ENCODE data around the gene PSMB3.

PSMB3 gene

GRCh38 chr17:38717139-38717745 is 35.3 kb upstream of the PSMB3 start:
- DNase-seq (ENCODE audit: low spot score) = no peak
- in situ Hi-C loops (cut with MboI; ENCODE audit: low pct_unique_long_range_greater_than_20kb, low sequenced_read_pairs, unreplicated experiment) = no loop called here
- TF ChIP-seq CTCF (IDR thresholded peaks at IDR 0.05; ENCODE audit: extremely low read depth, insufficient read depth, missing control alignments) = no peak

GRCh38 chr17:38719289-38719942 is 33.1 kb upstream of the PSMB3 start:
- in situ Hi-C loops (cut with MboI; ENCODE audit: low pct_unique_long_range_greater_than_20kb, low sequenced_read_pairs, unreplicated experiment) = no loop called here
- TF ChIP-seq CTCF (IDR thresholded peaks at IDR 0.05; ENCODE audit: extremely low read depth, insufficient read depth, missing control alignments) = no peak
- no peak for DNase-seq (ENCODE audit: low spot score)

- no peak for DNase-seq (ENCODE audit: low spot score)
- in situ Hi-C loops (cut with MboI; ENCODE audit: low pct_unique_long_range_greater_than_20kb, low sequenced_read_pairs, unreplicated experiment) = no loop called here
- TF ChIP-seq CTCF (IDR thresholded peaks at IDR 0.05; ENCODE audit: extremely low read depth, insufficient read depth, missing control alignments) = no peak
Observed at GRCh38 chr17:38719943-38720641, 32.4 kb upstream of the PSMB3 start.

GRCh38 chr17:38720941-38721340 is 31.6 kb upstream of the PSMB3 start:
- no peak for DNase-seq (ENCODE audit: low spot score)
- TF ChIP-seq CTCF (IDR thresholded peaks at IDR 0.05; ENCODE audit: extremely low read depth, insufficient read depth, missing control alignments) = no peak
- in situ Hi-C loops (cut with MboI; ENCODE audit: low pct_unique_long_range_greater_than_20kb, low sequenced_read_pairs, unreplicated experiment) = no loop called here

GRCh38 chr17:38721802-38722201 is 30.7 kb upstream of the PSMB3 start:
- in situ Hi-C loops (cut with MboI; ENCODE audit: low pct_unique_long_range_greater_than_20kb, low sequenced_read_pairs, unreplicated experiment) = no loop called here
- TF ChIP-seq CTCF (IDR thresholded peaks at IDR 0.05; ENCODE audit: extremely low read depth, insufficient read depth, missing control alignments) = no peak
- DNase-seq (ENCODE audit: low spot score) = no peak

GRCh38 chr17:38724337-38724988 is 28.1 kb upstream of the PSMB3 start:
- TF ChIP-seq CTCF (IDR thresholded peaks at IDR 0.05; ENCODE audit: extremely low read depth, insufficient read depth, missing control alignments) = no peak
- no peak for DNase-seq (ENCODE audit: low spot score)
- in situ Hi-C loops (cut with MboI; ENCODE audit: low pct_unique_long_range_greater_than_20kb, low sequenced_read_pairs, unreplicated experiment) = no loop called here
